ENCODE results near the gene GNS.

GNS gene

DNA sequence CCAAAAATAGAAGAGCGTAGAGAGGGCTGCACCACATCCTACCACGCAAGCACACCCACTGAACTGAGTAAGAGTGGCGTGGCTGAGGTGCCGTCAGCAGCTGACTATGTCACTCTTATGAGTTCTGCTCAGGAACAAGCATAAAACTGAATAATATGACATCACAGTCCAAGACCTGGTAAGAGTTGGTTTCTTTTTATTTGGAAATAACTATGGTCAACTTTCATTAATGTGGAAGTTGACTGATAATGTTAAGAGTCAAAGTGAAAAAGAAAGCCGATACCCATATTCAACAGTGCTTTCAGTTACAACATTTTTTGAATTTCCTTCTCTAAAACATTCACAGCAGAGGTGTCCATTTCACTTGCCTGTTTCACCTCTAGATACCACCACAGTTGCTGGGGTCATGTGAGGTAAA, 44.6 kb downstream of the GNS start:
- DNase-seq (ENCODE audit: extremely low read depth, low read depth), result no peak
- TF ChIP-seq CTCF (IDR thresholded peaks at IDR 0.05; ENCODE audit: low read depth, low read length), result no peak

GRCh38 chr12:64713376-64713775, 45.8 kb downstream of the GNS start:
- no peak for TF ChIP-seq CTCF (IDR thresholded peaks at IDR 0.05; ENCODE audit: low read depth, low read length)
- no peak for DNase-seq (ENCODE audit: extremely low read depth, low read depth)

- TF ChIP-seq CTCF (IDR thresholded peaks at IDR 0.05; ENCODE audit: low read depth, low read length), result no peak
- DNase-seq (ENCODE audit: extremely low read depth, low read depth), result no peak
Observed at GRCh38 chr12:64709429-64709828, 49.8 kb downstream of the GNS start.

DNA sequence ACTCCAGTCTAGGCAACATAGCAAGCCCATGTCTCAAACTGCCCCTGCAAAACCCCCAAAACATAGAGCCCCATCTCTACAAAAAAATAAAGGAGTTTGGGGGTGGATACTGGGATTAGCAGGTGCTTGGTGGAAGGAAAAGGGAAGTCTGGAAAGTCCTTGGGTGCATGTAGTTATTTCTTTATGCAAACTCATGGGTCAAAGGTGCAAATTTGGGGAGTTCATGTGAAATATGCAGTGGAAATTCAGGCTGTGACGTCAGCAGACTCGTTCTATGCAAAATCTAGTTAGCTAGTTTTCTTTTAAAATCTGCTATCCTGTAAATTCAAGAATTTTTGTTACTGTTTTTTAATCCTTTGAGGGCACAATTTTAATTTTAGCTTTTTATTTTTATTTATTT, 51.3 kb downstream of the GNS start:
- TF ChIP-seq CTCF (IDR thresholded peaks at IDR 0.05; ENCODE audit: low read depth, low read length), result no peak
- DNase-seq (ENCODE audit: extremely low read depth, low read depth), result no peak

GRCh38 chr12:64707362-64707761, 51.8 kb downstream of the GNS start:
- DNase-seq (ENCODE audit: extremely low read depth, low read depth), result no peak
- no peak for TF ChIP-seq CTCF (IDR thresholded peaks at IDR 0.05; ENCODE audit: low read depth, low read length)

DNA sequence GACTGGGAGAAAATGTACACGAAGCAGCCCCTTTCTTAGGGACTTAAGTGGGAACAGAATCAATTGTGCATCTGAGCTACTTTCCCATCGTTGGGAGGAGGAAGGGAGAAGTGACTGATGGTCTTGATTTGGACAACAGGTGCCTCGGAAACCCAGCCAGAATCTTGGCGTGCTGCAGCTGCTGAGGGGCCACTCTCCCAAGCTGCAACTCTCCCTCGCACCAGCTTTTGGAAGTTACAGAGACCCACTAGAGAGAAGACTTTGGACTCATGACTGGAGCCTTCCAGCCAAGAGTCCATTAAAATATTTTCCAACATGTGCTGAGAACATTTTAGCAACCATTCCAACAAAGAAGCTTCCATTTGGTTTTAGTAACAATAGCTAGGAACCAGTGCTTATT, 52.3 kb downstream of the GNS start:
- no peak for TF ChIP-seq CTCF (IDR thresholded peaks at IDR 0.05; ENCODE audit: low read depth, low read length)
- DNase-seq (ENCODE audit: extremely low read depth, low read depth), result no peak

DNA sequence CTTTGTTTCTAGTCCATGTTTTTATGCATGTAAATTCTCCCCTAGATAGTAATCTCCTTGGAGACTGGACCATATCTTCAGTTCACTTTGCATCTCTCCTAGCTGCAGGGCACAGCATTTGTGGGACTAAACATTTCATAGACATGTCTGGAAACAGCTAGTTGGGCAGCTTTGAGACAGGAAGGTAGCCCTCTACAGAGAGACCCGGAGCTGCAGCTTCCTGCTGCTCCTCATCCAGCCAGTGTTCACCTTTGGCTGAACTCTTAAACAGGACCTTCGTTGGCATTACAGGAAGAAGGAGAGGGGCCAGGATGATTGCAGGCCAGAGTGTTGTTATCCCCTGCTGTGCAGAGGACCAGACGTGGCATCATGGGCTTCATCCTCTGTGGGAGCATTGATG, 52.9 kb downstream of the GNS start:
- DNase-seq (ENCODE audit: extremely low read depth, low read depth), result no peak
- TF ChIP-seq CTCF (IDR thresholded peaks at IDR 0.05; ENCODE audit: low read depth, low read length), result no peak

All from AG09319 (cell line).